Endodermal cell (in vitro differentiated cells): Measurements from ENCODE around the gene MTURN. TPM values are rescaled to one million over a fixed set of nuclear protein-coding genes. Genes with fewer than 3 reads are reported as not detected.

Source experiments
- DNase-seq: peaks from one replicate; pipeline ENCODE4 v3.0.0-alpha.2; 2017
- H3K27ac ChIP-seq: 2 replicates; pipeline ENCODE4 v1.5.1; 2013; ENCODE audit warnings: mild to moderate bottlenecking, low read depth, low read length, moderate library complexity
- H3K27me3 ChIP-seq: 2 replicates; pipeline ENCODE4 v1.6.1; 2013; ENCODE audit warnings: mild to moderate bottlenecking, low read length, moderate library complexity; ENCODE audit not compliant: insufficient read depth, control insufficient read depth, poor library complexity, severe bottlenecking
- H3K36me3 ChIP-seq: 2 replicates; pipeline ENCODE4 v1.7.0; 2013; ENCODE audit warnings: mild to moderate bottlenecking, low read length, moderate library complexity; ENCODE audit not compliant: control insufficient read depth, insufficient read depth
- H3K4me1 ChIP-seq: one replicate; pipeline ENCODE4 v1.7.0; 2013; ENCODE audit warnings: low read length; ENCODE audit not compliant: control insufficient read depth, insufficient read depth
- H3K4me3 ChIP-seq: 2 replicates; pipeline ENCODE4 v1.5.1; 2013; ENCODE audit warnings: mild to moderate bottlenecking, low read length, moderate library complexity
- H3K9ac ChIP-seq: 2 replicates; pipeline ENCODE4 v1.6.1; 2013; ENCODE audit warnings: mild to moderate bottlenecking, low read length, moderate library complexity; ENCODE audit not compliant: poor library complexity, severe bottlenecking; ENCODE audit errors: extremely low read depth
- H3K9me3 ChIP-seq: 2 replicates; pipeline ENCODE4 v1.6.1; 2013; ENCODE audit warnings: mild to moderate bottlenecking, low read length, moderate library complexity; ENCODE audit not compliant: control insufficient read depth
- H3K27ac Mint-ChIP-seq: 2 replicates; pipeline ENCODE4 v1.8.0; 2020; ENCODE audit warnings: mixed read lengths
- H3K27me3 Mint-ChIP-seq: 2 replicates; pipeline ENCODE4 v1.8.0; 2021; ENCODE audit warnings: mild to moderate bottlenecking, mixed read lengths; ENCODE audit not compliant: insufficient read depth
- H3K36me3 Mint-ChIP-seq: 2 replicates; pipeline ENCODE4 v1.8.0; 2020; ENCODE audit warnings: low read depth, mixed read lengths
- H3K4me1 Mint-ChIP-seq: 2 replicates; pipeline ENCODE4 v1.8.0; 2020; ENCODE audit warnings: mixed read lengths
- H3K4me3 Mint-ChIP-seq: 2 replicates; pipeline ENCODE4 v1.8.0; 2020; ENCODE audit warnings: mild to moderate bottlenecking, moderate library complexity, mixed read lengths
- H3K9me3 Mint-ChIP-seq: 2 replicates; pipeline ENCODE4 v1.8.0; 2020; ENCODE audit warnings: mild to moderate bottlenecking, mixed read lengths
- WGBS, 2 experiments: methylation state at CpG; one replicate each; pipeline versions ENCODE4 v1.1.5 to v1.1.7; 2013; ENCODE audit warnings: missing lambda C conversion rate in 2 of 2, mixed read lengths in 1 of 2; ENCODE audit not compliant: insufficient coverage in 1 of 2, insufficient read length in 1 of 2; 5-methylcytosine and 5-hydroxymethylcytosine counted together
- total RNA-seq, 2 donors: library from RNA; stranded (reverse); fragmentation: NEBNext Ultra II Directional in 1 of 2; extraction: Animal tissue kit (Norgen Biotek cat#: 25700) in 1 of 2; gene quantifications; 2 replicates in 1 of 2; 3 replicates in 1 of 2; pipeline ENCODE4 v1.2.1, GENCODE V29; 2021
- TF ChIP-seq, protein P1 (sequence below): fragments of 200-600 bp; sonication (generic); conservative IDR thresholded peaks from 2 replicates; pipeline ENCODE4 v1.5.0; 2021; ENCODE audit warnings: antibody characterized with exemption, mild to moderate bottlenecking

MTURN gene
- total RNA-seq, 2 donors from 2014 or later = 11.2 to 12.1 TPM

DNA sequence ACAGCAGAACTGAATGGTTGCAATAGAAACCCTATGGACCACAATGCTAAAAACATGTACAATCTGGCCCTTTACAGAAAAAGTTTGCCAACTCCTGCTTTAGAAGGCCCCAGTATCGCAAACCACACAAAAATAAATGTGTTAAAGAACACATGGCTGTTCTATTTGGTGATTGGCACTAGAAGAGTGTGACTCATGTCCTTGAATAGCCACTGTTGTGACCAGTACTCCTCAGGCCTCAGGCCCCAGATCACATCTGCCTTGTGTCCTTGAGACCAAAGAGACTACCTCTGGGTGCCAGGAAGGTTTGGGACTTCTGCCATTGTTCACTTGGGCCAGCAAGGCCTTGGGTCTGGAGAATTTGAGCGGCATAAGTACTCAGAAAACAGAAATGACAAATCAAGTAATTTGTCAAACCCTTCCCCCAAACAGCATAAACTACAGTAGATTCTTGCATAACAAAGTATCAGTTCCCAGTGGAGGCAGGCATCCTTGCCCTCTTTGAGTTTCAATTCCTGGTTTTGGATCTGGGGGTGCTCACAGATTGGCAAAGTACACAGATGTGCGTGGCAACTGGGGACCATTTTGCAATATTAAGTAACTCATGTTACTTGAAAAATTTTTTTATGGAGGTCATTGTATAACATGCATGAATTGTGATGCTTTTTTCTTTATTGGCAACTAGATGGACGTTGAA is 50.2 kb downstream of the MTURN start:
- Mint-ChIP-seq H3K27me3 (peaks cover 2% of the 10 kb centered on the region), H3K27ac (no peak overlapping the region), H3K36me3 (no peaks in the 10 kb centered on the region), H3K4me1 (no peaks in the 10 kb centered on the region), H3K4me3 (no peak overlapping the region), H3K9me3 (peaks cover 20% of the 10 kb centered on the region)
- no peak overlapping the region for H3K27ac ChIP-seq
- no peak overlapping the region for H3K4me3 ChIP-seq
- H3K9ac ChIP-seq = no peak overlapping the region
- no peaks in the 10 kb centered on the region for H3K36me3 ChIP-seq
- no peaks in the 10 kb centered on the region for H3K4me1 ChIP-seq
- 78 to 95% methylated on average over 2 to 3 of the region's 4 CpGs for WGBS, 2 experiments
- TF ChIP-seq, protein P1, sequence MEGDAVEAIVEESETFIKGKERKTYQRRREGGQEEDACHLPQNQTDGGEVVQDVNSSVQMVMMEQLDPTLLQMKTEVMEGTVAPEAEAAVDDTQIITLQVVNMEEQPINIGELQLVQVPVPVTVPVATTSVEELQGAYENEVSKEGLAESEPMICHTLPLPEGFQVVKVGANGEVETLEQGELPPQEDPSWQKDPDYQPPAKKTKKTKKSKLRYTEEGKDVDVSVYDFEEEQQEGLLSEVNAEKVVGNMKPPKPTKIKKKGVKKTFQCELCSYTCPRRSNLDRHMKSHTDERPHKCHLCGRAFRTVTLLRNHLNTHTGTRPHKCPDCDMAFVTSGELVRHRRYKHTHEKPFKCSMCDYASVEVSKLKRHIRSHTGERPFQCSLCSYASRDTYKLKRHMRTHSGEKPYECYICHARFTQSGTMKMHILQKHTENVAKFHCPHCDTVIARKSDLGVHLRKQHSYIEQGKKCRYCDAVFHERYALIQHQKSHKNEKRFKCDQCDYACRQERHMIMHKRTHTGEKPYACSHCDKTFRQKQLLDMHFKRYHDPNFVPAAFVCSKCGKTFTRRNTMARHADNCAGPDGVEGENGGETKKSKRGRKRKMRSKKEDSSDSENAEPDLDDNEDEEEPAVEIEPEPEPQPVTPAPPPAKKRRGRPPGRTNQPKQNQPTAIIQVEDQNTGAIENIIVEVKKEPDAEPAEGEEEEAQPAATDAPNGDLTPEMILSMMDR = no peak
- no peaks in the 10 kb centered on the region for H3K9me3 ChIP-seq
- H3K27me3 ChIP-seq = no peaks in the 10 kb centered on the region
- DNase-seq = no peak

GRCh38 chr7:30185496-30185895 is 50.7 kb downstream of the MTURN start:
- no peak for DNase-seq
- H3K27me3 Mint-ChIP-seq = peaks cover 2% of the 10 kb centered on the region
- Histone ChIP-seq H3K9me3 (no peaks in the 10 kb centered on the region), H3K27ac (no peak overlapping the region), H3K9ac (no peak overlapping the region), H3K4me3 (no peak overlapping the region), H3K27me3 (no peaks in the 10 kb centered on the region), H3K36me3 (no peaks in the 10 kb centered on the region), H3K4me1 (no peaks in the 10 kb centered on the region)
- no peak overlapping the region for H3K27ac Mint-ChIP-seq
- H3K9me3 Mint-ChIP-seq = peaks cover 22% of the 10 kb centered on the region
- TF ChIP-seq, protein P1 = no peak
- no peak overlapping the region for H3K4me3 Mint-ChIP-seq
- H3K36me3 Mint-ChIP-seq = no peaks in the 10 kb centered on the region
- H3K4me1 Mint-ChIP-seq = no peaks in the 10 kb centered on the region

DNA sequence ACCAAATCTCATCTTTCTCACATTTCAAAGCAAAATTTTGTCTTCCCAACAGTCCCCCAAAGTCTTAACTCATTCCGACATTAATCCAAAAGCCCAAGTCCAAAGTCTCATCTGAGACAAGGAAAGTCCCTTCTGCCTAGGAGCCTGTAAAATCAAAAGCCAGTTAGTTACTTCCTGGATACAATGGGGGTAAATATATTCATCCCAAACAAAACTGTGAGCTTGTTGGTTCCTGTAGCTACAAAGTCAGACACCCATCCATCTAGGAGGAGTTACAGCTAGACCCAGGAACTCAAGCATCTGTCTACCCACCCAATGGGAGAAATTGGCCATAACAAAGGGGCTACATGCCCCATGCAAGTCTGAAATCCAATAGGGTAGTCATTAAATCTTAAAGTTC is 51.9 kb downstream of the MTURN start:
- no peak overlapping the region for H3K9ac ChIP-seq
- Mint-ChIP-seq H3K27ac (no peak overlapping the region), H3K36me3 (no peaks in the 10 kb centered on the region), H3K9me3 (peaks cover 27% of the 10 kb centered on the region), H3K4me1 (no peaks in the 10 kb centered on the region), H3K27me3 (peaks cover 2% of the 10 kb centered on the region), H3K4me3 (no peak overlapping the region)
- no peak overlapping the region for H3K4me3 ChIP-seq
- H3K9me3 ChIP-seq = no peaks in the 10 kb centered on the region
- DNase-seq = no peak
- 94% methylated on average over 1 of the region's 1 CpG; no CpG with 5 or more reads in 1 of the 2 experiments for WGBS, 2 experiments
- H3K4me1 ChIP-seq = no peaks in the 10 kb centered on the region
- TF ChIP-seq, protein P1 = no peak
- no peaks in the 10 kb centered on the region for H3K27me3 ChIP-seq
- H3K27ac ChIP-seq = no peak overlapping the region
- no peaks in the 10 kb centered on the region for H3K36me3 ChIP-seq
